ENCODE data around the gene EIF1AD. TPM values are rescaled to one million over a fixed set of nuclear protein-coding genes. Genes with fewer than 3 reads are reported as not detected.

Gene EIF1AD
- total and polyA plus RNA-seq, 2 experiments from 2014 or later: 16.1 to 32.1 TPM

GRCh38 chr11:65977621-65978390 is 24.2 kb downstream of the EIF1AD start:
- Mint-ChIP-seq H3K4me1 (peaks cover 6% of the 10 kb centered on the region; the same call in 2 of the 3 replicates), H3K27me3 (ENCODE audit: insufficient read depth, low read depth, poor library complexity) (peaks cover 23% of the 10 kb centered on the region), H3K27ac (no peak overlapping the region), H3K36me3 (ENCODE audit: low read depth) (peaks cover 42% of the 10 kb centered on the region), H3K4me3 (no peak overlapping the region), H3K9me3 (no peaks in the 10 kb centered on the region; the same call in 2 of the 3 replicates)
- H3K27me3 ChIP-seq (ENCODE audit: insufficient read depth): no peaks in the 10 kb centered on the region
- no peak overlapping the region for H3K27ac ChIP-seq (ENCODE audit: low read depth)
- ATAC-seq (no peak), DNase-seq (ENCODE audit: low spot score) (no peak)
- no peaks in the 10 kb centered on the region for H3K9me2 ChIP-seq (ENCODE audit: insufficient read depth)
- no peak overlapping the region for H3K4me2 ChIP-seq
- no peaks in the 10 kb centered on the region for H3K4me1 ChIP-seq (ENCODE audit: insufficient read depth)
- H3K4me3 ChIP-seq: no peak overlapping the region
- TF ChIP-seq ETS1 (IDR thresholded peaks at IDR 0.05) (no peak), EZH2phosphoT487 (IDR thresholded peaks at IDR 0.05; ENCODE audit: unreplicated experiment) (no peak), REST (IDR thresholded peaks at IDR 0.05; ENCODE audit: unreplicated experiment) (no peak), POLR2AphosphoS5 (IDR thresholded peaks at IDR 0.05; ENCODE audit: low read depth) (no peak), STAT1 (IDR thresholded peaks at IDR 0.05; ENCODE audit: unreplicated experiment) (no peak), CTCF (conservative IDR thresholded peaks at IDR 0.05; ENCODE audit: low read depth in 2 of 2) (no peak), ZNF114 (CRISPR knock-in tag; IDR thresholded peaks at IDR 0.05) (no peak), JUNB (IDR thresholded peaks at IDR 0.05; ENCODE audit: unreplicated experiment) (no peak)
- TF ChIP-seq, protein P1, sequence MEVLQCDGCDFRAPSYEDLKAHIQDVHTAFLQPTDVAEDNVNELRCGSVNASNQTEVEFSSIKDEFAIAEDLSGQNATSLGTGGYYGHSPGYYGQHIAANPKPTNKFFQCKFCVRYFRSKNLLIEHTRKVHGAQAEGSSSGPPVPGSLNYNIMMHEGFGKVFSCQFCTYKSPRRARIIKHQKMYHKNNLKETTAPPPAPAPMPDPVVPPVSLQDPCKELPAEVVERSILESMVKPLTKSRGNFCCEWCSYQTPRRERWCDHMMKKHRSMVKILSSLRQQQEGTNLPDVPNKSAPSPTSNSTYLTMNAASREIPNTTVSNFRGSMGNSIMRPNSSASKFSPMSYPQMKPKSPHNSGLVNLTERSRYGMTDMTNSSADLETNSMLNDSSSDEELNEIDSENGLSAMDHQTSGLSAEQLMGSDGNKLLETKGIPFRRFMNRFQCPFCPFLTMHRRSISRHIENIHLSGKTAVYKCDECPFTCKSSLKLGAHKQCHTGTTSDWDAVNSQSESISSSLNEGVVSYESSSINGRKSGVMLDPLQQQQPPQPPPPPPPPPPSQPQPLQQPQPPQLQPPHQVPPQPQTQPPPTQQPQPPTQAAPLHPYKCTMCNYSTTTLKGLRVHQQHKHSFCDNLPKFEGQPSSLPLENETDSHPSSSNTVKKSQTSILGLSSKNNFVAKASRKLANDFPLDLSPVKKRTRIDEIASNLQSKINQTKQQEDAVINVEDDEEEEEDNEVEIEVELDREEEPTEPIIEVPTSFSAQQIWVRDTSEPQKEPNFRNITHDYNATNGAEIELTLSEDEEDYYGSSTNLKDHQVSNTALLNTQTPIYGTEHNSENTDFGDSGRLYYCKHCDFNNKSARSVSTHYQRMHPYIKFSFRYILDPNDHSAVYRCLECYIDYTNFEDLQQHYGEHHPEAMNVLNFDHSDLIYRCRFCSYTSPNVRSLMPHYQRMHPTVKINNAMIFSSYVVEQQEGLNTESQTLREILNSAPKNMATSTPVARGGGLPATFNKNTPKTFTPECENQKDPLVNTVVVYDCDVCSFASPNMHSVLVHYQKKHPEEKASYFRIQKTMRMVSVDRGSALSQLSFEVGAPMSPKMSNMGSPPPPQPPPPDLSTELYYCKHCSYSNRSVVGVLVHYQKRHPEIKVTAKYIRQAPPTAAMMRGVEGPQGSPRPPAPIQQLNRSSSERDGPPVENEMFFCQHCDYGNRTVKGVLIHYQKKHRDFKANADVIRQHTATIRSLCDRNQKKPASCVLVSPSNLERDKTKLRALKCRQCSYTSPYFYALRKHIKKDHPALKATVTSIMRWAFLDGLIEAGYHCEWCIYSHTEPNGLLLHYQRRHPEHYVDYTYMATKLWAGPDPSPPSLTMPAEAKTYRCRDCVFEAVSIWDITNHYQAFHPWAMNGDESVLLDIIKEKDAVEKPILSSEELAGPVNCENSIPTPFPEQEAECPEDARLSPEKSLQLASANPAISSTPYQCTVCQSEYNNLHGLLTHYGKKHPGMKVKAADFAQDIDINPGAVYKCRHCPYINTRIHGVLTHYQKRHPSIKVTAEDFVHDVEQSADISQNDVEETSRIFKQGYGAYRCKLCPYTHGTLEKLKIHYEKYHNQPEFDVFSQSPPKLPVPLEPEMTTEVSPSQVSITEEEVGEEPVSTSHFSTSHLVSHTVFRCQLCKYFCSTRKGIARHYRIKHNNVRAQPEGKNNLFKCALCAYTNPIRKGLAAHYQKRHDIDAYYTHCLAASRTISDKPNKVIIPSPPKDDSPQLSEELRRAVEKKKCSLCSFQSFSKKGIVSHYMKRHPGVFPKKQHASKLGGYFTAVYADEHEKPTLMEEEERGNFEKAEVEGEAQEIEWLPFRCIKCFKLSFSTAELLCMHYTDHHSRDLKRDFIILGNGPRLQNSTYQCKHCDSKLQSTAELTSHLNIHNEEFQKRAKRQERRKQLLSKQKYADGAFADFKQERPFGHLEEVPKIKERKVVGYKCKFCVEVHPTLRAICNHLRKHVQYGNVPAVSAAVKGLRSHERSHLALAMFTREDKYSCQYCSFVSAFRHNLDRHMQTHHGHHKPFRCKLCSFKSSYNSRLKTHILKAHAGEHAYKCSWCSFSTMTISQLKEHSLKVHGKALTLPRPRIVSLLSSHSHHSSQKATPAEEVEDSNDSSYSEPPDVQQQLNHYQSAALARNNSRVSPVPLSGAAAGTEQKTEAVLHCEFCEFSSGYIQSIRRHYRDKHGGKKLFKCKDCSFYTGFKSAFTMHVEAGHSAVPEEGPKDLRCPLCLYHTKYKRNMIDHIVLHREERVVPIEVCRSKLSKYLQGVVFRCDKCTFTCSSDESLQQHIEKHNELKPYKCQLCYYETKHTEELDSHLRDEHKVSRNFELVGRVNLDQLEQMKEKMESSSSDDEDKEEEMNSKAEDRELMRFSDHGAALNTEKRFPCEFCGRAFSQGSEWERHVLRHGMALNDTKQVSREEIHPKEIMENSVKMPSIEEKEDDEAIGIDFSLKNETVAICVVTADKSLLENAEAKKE (CRISPR knock-in tag; IDR thresholded peaks at IDR 0.05): no peak
- H3F3A ChIP-seq (replicated peaks; ENCODE audit: low read depth): no peaks in the 10 kb centered on the region
- no peak overlapping the region for H2AFZ ChIP-seq
- H4K20me1 ChIP-seq (replicated peaks; ENCODE audit: insufficient read depth): no peaks in the 10 kb centered on the region; the same call in 1 of the 2 replicates
- no peaks in the 10 kb centered on the region for H3K36me3 ChIP-seq (ENCODE audit: insufficient read depth)
- no peaks in the 10 kb centered on the region for H3K79me2 ChIP-seq (replicated peaks; ENCODE audit: insufficient read depth)
